HEK293 (cell line): ENCODE measurements around the gene FCMR.

Experiments
- CTCF ChIA-PET: fragments of 350-600 bp; formaldehyde crosslinking; extraction: SDS; loops from one replicate; lab custom pipeline; 2021; ENCODE audit warnings: antibody characterized with exemption; lab: Yijun Ruan, JAX
- POLR2A ChIA-PET: fragments of 300-600 bp; formaldehyde crosslinking; extraction: SDS; loops from one replicate; lab custom pipeline; 2020; ENCODE audit warnings: antibody characterized with exemption, inconsistent platforms; lab: Yijun Ruan, JAX
- H3K27ac ChIP-seq: fragments of 200-500 bp; sonication (Bioruptor generic); 2 replicates; pipeline ENCODE4 v1.5.1; 2014; ENCODE audit warnings: low read depth, low read length, control low read depth, inconsistent platforms; ENCODE audit errors: extremely low read depth
- H3K36me3 ChIP-seq, 2 experiments: fragments of 200-500 bp in 1 of 2; sonication (Bioruptor generic) in 1 of 2; 1 replicate in 1 of 2; 2 replicates in 1 of 2; pipeline ENCODE4 v1.5.1; 2014 to 2017; ENCODE audit warnings: inconsistent platforms in 2 of 2, low read length in 2 of 2; ENCODE audit not compliant: control insufficient read depth in 2 of 2, insufficient read depth in 1 of 2
- H3K4me1 ChIP-seq: fragments of 200-500 bp; sonication (Bioruptor generic); 2 replicates; pipeline ENCODE4 v1.5.1; 2014; ENCODE audit warnings: mild to moderate bottlenecking, low read length, inconsistent platforms; ENCODE audit not compliant: control insufficient read depth, insufficient read depth
- H3K4me3 ChIP-seq: 2 replicates; pipeline ENCODE4 v1.5.1; 2011; ENCODE audit warnings: low read depth, mild to moderate bottlenecking, control low read depth, low read length, moderate library complexity
- H3K9me3 ChIP-seq: fragments of 200-500 bp; sonication (Bioruptor generic); 2 replicates; pipeline ENCODE4 v1.5.1; 2014; ENCODE audit warnings: low read depth, low read length, inconsistent platforms; ENCODE audit not compliant: control insufficient read depth, insufficient read depth
- GLI2 ChIP-seq: fragments of 450-650 bp; formaldehyde crosslinking; IDR thresholded peaks from 2 replicates; pipeline ENCODE4; 2017; ENCODE audit warnings: missing biosample characterization, missing genetic modification characterization, low read depth, borderline replicate concordance
- IKZF3 ChIP-seq: fragments of 450-650 bp; IDR thresholded peaks from 2 replicates; pipeline ENCODE4 v1.5.0; 2018; ENCODE audit warnings: missing biosample characterization, mild to moderate bottlenecking, missing genetic modification characterization, moderate library complexity
- KLF10 ChIP-seq: fragments of 450-650 bp; IDR thresholded peaks from 2 replicates; pipeline ENCODE4 v1.5.1; 2018; ENCODE audit warnings: missing biosample characterization, mild to moderate bottlenecking, missing genetic modification characterization
- KLF8 ChIP-seq: fragments of 450-650 bp; formaldehyde crosslinking; IDR thresholded peaks from 2 replicates; pipeline ENCODE4 v1.5.1; 2016; ENCODE audit warnings: missing biosample characterization, missing genetic modification characterization
- MYNN ChIP-seq: fragments of 450-650 bp; formaldehyde crosslinking; IDR thresholded peaks from 2 replicates; pipeline ENCODE4 v1.5.1; 2016; ENCODE audit warnings: missing biosample characterization, missing genetic modification characterization, borderline replicate concordance
- OSR2 ChIP-seq: fragments of 450-650 bp; formaldehyde crosslinking; IDR thresholded peaks from 2 replicates; pipeline ENCODE4 v1.5.1; 2016; ENCODE audit warnings: missing biosample characterization, missing genetic modification characterization
- ZBTB7A ChIP-seq: fragments of 450-650 bp; formaldehyde crosslinking; IDR thresholded peaks from 2 replicates; pipeline ENCODE4 v1.5.1; 2016; ENCODE audit warnings: low read depth, missing biosample characterization, missing genetic modification characterization
- ZBTB8A ChIP-seq: fragments of 450-650 bp; formaldehyde crosslinking; IDR thresholded peaks from 2 replicates; pipeline ENCODE4 v1.5.1; 2016; ENCODE audit warnings: missing biosample characterization, missing genetic modification characterization
- ZEB2 ChIP-seq: fragments of 450-650 bp; formaldehyde crosslinking; IDR thresholded peaks from 2 replicates; pipeline ENCODE4 v1.5.1; 2016; ENCODE audit warnings: missing biosample characterization, missing genetic modification characterization
- ZNF24 ChIP-seq: fragments of 450-650 bp; formaldehyde crosslinking; IDR thresholded peaks from 2 replicates; pipeline ENCODE4 v1.5.1; 2016; ENCODE audit warnings: missing biosample characterization, missing genetic modification characterization
- ZNF404 ChIP-seq: fragments of 450-650 bp; formaldehyde crosslinking; IDR thresholded peaks from 2 replicates; pipeline ENCODE4 v1.5.1; 2017; ENCODE audit warnings: missing biosample characterization, missing genetic modification characterization
- ZNF416 ChIP-seq: fragments of 450-650 bp; formaldehyde crosslinking; IDR thresholded peaks from 2 replicates; pipeline ENCODE4 v1.5.1; 2016; ENCODE audit warnings: missing biosample characterization, missing genetic modification characterization
- ZNF423 ChIP-seq: fragments of 450-650 bp; formaldehyde crosslinking; IDR thresholded peaks from 2 replicates; pipeline ENCODE4 v1.5.1; 2016; ENCODE audit warnings: missing biosample characterization, missing genetic modification characterization
- ZNF660 ChIP-seq: fragments of 450-650 bp; IDR thresholded peaks from 2 replicates; pipeline ENCODE4 v1.5.1; 2018; ENCODE audit warnings: missing biosample characterization, mild to moderate bottlenecking, missing genetic modification characterization
- ZNF837 ChIP-seq: fragments of 450-650 bp; formaldehyde crosslinking; IDR thresholded peaks from 2 replicates; pipeline ENCODE4 v1.5.1; 2016; ENCODE audit warnings: missing biosample characterization, missing genetic modification characterization
- ZNF843 ChIP-seq: fragments of 450-650 bp; formaldehyde crosslinking; IDR thresholded peaks from 2 replicates; pipeline ENCODE4 v1.5.1; 2016; ENCODE audit warnings: missing biosample characterization, missing genetic modification characterization
- TF ChIP-seq, protein P1 (sequence below): fragments of 450-650 bp; formaldehyde crosslinking; IDR thresholded peaks from 2 replicates; pipeline ENCODE4 v1.5.1; 2016; ENCODE audit warnings: missing biosample characterization, missing genetic modification characterization
- TF ChIP-seq, protein P2 (sequence below): fragments of 450-650 bp; formaldehyde crosslinking; IDR thresholded peaks from 2 replicates; pipeline ENCODE4 v1.5.1; 2016; ENCODE audit warnings: missing biosample characterization, missing genetic modification characterization, low read depth
- TF ChIP-seq, protein P3 (sequence below): fragments of 450-650 bp; IDR thresholded peaks from 2 replicates; pipeline ENCODE4 v1.5.1; 2018; ENCODE audit warnings: missing biosample characterization, missing genetic modification characterization
- TF ChIP-seq, protein P4 (sequence below): fragments of 450-650 bp; formaldehyde crosslinking; IDR thresholded peaks from 2 replicates; pipeline ENCODE4 v1.5.1; 2016; ENCODE audit warnings: missing biosample characterization, missing genetic modification characterization
- TF ChIP-seq, protein P5 (sequence below): fragments of 450-650 bp; formaldehyde crosslinking; IDR thresholded peaks from 2 replicates; pipeline ENCODE4 v1.5.1; 2016; ENCODE audit warnings: missing biosample characterization, missing genetic modification characterization
- TF ChIP-seq, protein P6 (sequence below): fragments of 450-650 bp; formaldehyde crosslinking; conservative IDR thresholded peaks from 2 replicates; pipeline ENCODE4 v1.5.1; 2016; ENCODE audit warnings: low read depth, missing biosample characterization, missing genetic modification characterization
- TF ChIP-seq, protein P7 (sequence below): fragments of 450-650 bp; formaldehyde crosslinking; IDR thresholded peaks from 2 replicates; pipeline ENCODE4 v1.5.1; 2016; ENCODE audit warnings: missing biosample characterization, missing genetic modification characterization

The FCMR gene

DNA sequence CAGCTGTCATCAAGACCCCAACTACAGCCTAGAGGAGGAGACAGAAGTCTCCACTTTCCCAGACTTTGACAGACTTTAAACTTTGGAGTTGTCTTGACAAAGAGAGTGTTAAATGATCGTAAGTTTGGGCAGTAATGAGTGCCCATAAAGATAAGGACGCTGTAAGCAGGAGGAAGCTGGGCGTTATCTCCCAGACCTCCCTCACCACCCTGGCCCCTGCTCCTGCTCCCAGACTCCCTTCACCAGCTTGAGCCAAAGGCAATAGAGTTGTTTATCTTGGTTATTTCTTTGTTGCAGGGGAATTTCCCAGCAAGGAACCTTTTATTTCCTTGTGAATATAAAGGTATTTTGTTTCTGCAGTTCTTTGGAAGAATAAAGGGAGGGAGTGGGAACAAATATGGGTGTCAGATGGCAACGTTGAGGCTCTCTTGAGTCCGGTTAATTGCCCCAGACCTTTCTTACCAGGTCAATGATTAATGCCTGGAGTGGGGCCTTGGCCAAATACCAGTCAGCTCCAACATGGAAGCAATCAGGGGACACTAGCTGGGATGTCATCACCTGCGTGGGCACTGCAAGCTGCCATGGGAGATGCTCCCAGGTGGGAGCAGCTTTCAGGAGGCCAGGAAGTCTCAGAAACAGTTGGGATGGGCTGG is 20.2 kb upstream of the FCMR start:
- H3K9me3 ChIP-seq, result no peaks in the 10 kb centered on the region
- peaks cover 9% of the 10 kb centered on the region for H3K4me1 ChIP-seq
- no peak overlapping the region; the same call in 1 of the 2 replicates for H3K27ac ChIP-seq
- no peak overlapping the region for H3K4me3 ChIP-seq
- ChIA-PET POLR2A (no interaction called here), CTCF (interaction anchor here (0.8 to 1.2 kb wide), 2 partner anchors 10 to 53 kb away, joined by 3 read pairs; no protein-coding TSS in a partner anchor)
- H3K36me3 ChIP-seq, result no peaks in the 10 kb centered on the region
- TF ChIP-seq, protein P1, sequence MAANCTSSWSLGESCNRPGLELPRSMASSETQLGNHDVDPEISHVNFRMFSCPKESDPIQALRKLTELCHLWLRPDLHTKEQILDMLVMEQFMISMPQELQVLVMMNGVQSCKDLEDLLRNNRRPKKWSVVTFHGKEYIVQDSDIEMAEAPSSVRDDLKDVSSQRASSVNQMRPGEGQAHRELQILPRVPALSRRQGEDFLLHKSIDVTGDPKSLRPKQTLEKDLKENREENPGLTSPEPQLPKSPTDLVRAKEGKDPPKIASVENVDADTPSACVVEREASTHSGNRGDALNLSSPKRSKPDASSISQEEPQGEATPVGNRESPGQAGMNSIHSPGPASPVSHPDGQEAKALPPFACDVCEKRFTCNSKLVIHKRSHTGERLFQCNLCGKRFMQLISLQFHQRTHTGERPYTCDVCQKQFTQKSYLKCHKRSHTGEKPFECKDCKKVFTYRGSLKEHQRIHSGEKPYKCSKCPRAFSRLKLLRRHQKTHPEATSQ (tag by site-specific recombination), result no peak
- no peak for TF ChIP-seq ZEB2 (tag by site-specific recombination)
- TF ChIP-seq KLF10 (tag by site-specific recombination), result no peak
- TF ChIP-seq ZNF404, result no peak
- TF ChIP-seq ZNF837, result no peak
- TF ChIP-seq, protein P2, sequence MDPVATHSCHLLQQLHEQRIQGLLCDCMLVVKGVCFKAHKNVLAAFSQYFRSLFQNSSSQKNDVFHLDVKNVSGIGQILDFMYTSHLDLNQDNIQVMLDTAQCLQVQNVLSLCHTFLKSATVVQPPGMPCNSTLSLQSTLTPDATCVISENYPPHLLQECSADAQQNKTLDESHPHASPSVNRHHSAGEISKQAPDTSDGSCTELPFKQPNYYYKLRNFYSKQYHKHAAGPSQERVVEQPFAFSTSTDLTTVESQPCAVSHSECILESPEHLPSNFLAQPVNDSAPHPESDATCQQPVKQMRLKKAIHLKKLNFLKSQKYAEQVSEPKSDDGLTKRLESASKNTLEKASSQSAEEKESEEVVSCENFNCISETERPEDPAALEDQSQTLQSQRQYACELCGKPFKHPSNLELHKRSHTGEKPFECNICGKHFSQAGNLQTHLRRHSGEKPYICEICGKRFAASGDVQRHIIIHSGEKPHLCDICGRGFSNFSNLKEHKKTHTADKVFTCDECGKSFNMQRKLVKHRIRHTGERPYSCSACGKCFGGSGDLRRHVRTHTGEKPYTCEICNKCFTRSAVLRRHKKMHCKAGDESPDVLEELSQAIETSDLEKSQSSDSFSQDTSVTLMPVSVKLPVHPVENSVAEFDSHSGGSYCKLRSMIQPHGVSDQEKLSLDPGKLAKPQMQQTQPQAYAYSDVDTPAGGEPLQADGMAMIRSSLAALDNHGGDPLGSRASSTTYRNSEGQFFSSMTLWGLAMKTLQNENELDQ (tag by site-specific recombination), result no peak
- TF ChIP-seq ZNF660, result no peak
- TF ChIP-seq, protein P3, sequence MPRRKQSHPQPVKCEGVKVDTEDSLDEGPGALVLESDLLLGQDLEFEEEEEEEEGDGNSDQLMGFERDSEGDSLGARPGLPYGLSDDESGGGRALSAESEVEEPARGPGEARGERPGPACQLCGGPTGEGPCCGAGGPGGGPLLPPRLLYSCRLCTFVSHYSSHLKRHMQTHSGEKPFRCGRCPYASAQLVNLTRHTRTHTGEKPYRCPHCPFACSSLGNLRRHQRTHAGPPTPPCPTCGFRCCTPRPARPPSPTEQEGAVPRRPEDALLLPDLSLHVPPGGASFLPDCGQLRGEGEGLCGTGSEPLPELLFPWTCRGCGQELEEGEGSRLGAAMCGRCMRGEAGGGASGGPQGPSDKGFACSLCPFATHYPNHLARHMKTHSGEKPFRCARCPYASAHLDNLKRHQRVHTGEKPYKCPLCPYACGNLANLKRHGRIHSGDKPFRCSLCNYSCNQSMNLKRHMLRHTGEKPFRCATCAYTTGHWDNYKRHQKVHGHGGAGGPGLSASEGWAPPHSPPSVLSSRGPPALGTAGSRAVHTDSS (tag by site-specific recombination), result no peak
- TF ChIP-seq MYNN (tag by site-specific recombination), result no peak
- peak; percentile 78 for TF ChIP-seq OSR2 (tag by site-specific recombination)
- TF ChIP-seq, protein P4, sequence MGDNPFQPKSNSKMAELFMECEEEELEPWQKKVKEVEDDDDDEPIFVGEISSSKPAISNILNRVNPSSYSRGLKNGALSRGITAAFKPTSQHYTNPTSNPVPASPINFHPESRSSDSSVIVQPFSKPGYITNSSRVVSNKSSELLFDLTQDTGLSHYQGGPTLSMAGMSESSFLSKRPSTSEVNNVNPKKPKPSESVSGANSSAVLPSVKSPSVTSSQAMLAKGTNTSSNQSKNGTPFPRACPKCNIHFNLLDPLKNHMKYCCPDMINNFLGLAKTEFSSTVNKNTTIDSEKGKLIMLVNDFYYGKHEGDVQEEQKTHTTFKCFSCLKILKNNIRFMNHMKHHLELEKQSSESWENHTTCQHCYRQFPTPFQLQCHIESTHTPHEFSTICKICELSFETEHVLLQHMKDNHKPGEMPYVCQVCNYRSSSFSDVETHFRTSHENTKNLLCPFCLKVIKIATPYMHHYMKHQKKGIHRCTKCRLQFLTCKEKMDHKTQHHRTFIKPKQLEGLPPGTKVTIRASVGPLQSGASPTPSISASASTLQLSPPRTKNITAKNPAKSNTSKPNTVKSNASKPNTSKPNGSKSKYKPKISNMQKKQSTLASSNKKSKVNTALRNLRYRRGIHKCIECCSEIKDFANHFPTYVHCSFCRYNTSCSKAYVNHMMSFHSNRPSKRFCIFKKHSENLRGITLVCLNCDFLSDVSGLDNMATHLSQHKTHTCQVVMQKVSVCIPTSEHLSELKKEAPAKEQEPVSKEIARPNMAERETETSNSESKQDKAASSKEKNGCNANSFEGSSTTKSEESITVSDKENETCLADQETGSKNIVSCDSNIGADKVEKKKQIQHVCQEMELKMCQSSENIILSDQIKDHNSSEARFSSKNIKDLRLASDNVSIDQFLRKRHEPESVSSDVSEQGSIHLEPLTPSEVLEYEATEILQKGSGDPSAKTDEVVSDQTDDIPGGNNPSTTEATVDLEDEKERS, result no peak
- TF ChIP-seq ZNF423 (tag by site-specific recombination), result no peak
- no peak for TF ChIP-seq ZNF416 (tag by site-specific recombination)
- TF ChIP-seq ZNF843 (tag by site-specific recombination), result peak; percentile 83
- TF ChIP-seq ZNF24 (tag by site-specific recombination), result no peak
- peak; percentile 38; the same call in 1 of the 2 replicates for TF ChIP-seq IKZF3 (tag by site-specific recombination)
- TF ChIP-seq ZBTB7A (tag by site-specific recombination), result no peak
- no peak for TF ChIP-seq GLI2 (tag by site-specific recombination)
- TF ChIP-seq, protein P5, sequence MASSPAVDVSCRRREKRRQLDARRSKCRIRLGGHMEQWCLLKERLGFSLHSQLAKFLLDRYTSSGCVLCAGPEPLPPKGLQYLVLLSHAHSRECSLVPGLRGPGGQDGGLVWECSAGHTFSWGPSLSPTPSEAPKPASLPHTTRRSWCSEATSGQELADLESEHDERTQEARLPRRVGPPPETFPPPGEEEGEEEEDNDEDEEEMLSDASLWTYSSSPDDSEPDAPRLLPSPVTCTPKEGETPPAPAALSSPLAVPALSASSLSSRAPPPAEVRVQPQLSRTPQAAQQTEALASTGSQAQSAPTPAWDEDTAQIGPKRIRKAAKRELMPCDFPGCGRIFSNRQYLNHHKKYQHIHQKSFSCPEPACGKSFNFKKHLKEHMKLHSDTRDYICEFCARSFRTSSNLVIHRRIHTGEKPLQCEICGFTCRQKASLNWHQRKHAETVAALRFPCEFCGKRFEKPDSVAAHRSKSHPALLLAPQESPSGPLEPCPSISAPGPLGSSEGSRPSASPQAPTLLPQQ (tag by site-specific recombination), result no peak
- peak; percentile 33; the same call in 1 of the 2 replicates for TF ChIP-seq ZBTB8A (tag by site-specific recombination)
- TF ChIP-seq, protein P6, sequence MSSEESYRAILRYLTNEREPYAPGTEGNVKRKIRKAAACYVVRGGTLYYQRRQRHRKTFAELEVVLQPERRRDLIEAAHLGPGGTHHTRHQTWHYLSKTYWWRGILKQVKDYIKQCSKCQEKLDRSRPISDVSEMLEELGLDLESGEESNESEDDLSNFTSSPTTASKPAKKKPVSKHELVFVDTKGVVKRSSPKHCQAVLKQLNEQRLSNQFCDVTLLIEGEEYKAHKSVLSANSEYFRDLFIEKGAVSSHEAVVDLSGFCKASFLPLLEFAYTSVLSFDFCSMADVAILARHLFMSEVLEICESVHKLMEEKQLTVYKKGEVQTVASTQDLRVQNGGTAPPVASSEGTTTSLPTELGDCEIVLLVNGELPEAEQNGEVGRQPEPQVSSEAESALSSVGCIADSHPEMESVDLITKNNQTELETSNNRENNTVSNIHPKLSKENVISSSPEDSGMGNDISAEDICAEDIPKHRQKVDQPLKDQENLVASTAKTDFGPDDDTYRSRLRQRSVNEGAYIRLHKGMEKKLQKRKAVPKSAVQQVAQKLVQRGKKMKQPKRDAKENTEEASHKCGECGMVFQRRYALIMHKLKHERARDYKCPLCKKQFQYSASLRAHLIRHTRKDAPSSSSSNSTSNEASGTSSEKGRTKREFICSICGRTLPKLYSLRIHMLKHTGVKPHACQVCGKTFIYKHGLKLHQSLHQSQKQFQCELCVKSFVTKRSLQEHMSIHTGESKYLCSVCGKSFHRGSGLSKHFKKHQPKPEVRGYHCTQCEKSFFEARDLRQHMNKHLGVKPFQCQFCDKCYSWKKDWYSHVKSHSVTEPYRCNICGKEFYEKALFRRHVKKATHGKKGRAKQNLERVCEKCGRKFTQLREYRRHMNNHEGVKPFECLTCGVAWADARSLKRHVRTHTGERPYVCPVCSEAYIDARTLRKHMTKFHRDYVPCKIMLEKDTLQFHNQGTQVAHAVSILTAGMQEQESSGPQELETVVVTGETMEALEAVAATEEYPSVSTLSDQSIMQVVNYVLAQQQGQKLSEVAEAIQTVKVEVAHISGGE, result no peak
- TF ChIP-seq KLF8 (tag by site-specific recombination), result no peak
- TF ChIP-seq, protein P7, sequence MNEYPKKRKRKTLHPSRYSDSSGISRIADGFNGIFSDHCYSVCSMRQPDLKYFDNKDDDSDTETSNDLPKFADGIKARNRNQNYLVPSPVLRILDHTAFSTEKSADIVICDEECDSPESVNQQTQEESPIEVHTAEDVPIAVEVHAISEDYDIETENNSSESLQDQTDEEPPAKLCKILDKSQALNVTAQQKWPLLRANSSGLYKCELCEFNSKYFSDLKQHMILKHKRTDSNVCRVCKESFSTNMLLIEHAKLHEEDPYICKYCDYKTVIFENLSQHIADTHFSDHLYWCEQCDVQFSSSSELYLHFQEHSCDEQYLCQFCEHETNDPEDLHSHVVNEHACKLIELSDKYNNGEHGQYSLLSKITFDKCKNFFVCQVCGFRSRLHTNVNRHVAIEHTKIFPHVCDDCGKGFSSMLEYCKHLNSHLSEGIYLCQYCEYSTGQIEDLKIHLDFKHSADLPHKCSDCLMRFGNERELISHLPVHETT, result no peak
